ENCODE measurements around the gene ZNF606.
"Not testable (repeated sequence)": the region's sequence is repeated elsewhere in the genome, so short reads cannot be mapped to it uniquely, and the experiment has no call there.

The ZNF606 gene

GRCh38 chr19:58009666-58010301, 7.2 kb upstream of the ZNF606 start:
- DNase-seq, result peak; percentile 91

- no peak for DNase-seq
These were observed 6.7 kb upstream of the ZNF606 start for GRCh38 chr19:58009301-58009665.

- DNase-seq, result not testable (repeated sequence)
These were observed 6.3 kb upstream of the ZNF606 start for GRCh38 chr19:58008877-58009276.

GRCh38 chr19:58007285-58007684, 4.7 kb upstream of the ZNF606 start:
- no peak for DNase-seq

- DNase-seq, result no peak
These were observed 681 bp upstream of the ZNF606 start for GRCh38 chr19:58003174-58003828.

GRCh38 chr19:58001895-58002369, 688 bp downstream of the ZNF606 start:
- no peak for DNase-seq

DNA sequence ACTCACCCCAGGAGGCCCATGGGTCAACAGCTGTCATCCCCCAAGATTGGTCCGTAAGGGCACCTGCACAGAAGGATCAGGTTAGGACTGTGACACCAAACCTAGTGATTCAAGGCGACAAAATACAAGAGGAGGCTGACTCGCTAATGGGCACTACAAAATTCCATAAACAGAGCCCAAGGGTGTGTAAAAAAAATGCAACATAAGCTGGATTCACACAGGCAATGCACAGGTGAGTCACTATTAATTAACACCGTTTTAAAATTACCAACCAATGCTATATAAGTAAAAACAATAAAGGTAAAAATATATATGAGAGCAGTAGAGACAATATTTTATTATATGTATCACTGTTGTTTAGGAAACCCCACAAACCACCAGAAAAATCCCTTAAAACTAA, 1.9 kb downstream of the ZNF606 start:
- no peak for DNase-seq

DNA sequence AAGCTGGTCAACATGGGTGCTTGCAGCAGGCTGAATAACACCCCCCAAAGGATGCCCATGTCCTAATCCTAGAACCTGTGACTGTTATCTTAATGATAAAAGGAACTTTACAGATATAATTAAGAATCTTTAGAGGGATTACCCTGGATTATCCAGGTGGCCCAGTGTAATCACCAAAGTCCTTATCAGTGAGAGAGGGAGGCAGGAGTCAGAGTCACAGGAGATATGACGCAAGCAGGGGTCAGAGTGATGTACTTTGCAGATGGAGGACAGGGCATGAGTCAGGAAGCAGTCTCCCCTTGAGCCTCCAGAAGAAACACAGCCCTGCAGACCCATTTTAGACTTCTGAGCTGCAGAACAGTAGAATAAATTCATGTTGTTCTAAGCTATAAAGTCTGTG, 9.8 kb downstream of the ZNF606 start:
- no peak for DNase-seq

GRCh38 chr19:57978586-57979289, 23.9 kb downstream of the ZNF606 start:
- DNase-seq, result no peak

GRCh38 chr19:57974434-57974833, 28.2 kb downstream of the ZNF606 start, which contains the start of gene C19orf18:
Gene C19orf18 (minus strand): TSS chr19:57974534. CDS start chr19:57974432, 102 bp downstream.
- no peak for DNase-seq

DNA sequence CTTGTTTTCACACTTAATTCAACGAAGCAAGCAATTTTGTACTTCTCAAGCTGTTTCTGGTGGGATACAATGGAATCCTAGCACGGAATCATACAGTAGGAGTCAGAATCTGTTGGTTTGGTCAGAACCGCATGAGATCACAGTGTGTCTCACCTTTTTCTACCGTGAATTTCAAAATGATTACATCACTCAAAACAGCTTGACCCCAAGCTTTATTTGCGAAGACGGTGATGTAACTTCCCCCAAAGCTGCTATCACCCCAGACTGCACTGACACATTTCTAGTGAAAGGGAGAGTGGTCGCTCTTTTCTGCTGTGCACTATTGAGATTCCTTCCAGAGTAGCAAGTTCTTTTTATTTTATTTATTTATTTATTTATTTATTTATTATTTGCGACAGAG, 37.9 kb downstream of the ZNF606 start:
- DNase-seq, result no peak

- no peak for DNase-seq
These were observed 40.8 kb downstream of the ZNF606 start for GRCh38 chr19:57961785-57962184.

- no peak for DNase-seq
These were observed 47.6 kb downstream of the ZNF606 start for GRCh38 chr19:57954996-57955395.

- no peak for DNase-seq
These were observed 52.9 kb downstream of the ZNF606 start for GRCh38 chr19:57949702-57950101.

- DNase-seq, result no peak
These were observed 53.3 kb downstream of the ZNF606 start for GRCh38 chr19:57949296-57949695.

DNA sequence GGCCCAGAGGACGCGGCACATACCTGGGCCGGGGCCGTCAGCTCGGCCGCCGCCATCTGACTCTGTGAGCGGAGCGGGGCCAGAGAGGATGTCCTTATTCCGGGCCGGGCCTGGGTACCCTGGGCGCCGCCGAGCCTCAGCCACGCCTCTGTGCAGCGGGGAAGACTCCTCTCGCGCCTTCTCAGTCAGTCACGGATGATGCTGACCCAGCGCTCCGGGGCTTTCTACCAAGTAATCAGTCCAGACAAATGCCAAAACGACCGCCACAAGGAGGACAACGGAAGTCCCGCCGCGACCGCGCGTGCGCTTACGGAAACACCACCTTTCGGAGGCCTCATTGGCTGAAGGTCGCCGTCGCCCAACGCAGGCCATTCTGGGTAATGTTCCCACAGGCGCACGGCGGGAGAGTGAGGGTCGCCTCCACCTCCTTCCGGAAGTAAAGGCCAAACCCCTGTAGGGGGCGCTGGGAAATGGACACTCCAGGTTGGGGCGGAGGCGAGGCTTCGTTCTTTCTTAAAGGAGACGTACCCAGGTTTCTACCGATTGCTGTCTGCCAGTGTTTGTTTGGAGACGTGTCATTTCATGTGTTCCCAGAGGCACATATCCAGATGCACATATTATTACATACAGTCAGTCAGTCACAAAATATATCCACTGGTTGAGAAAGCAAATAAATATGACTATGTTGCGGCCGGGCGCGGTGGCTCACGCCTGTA, 55.0 kb downstream of the ZNF606 start, which contains the start of gene ZNF256:
Gene ZNF256, minus strand, starts transcription at position 288 of the 716 bp plus-strand sequence. Its CDS starts 232 bp downstream, at position 56.
- peak; percentile 100 for DNase-seq

DNA sequence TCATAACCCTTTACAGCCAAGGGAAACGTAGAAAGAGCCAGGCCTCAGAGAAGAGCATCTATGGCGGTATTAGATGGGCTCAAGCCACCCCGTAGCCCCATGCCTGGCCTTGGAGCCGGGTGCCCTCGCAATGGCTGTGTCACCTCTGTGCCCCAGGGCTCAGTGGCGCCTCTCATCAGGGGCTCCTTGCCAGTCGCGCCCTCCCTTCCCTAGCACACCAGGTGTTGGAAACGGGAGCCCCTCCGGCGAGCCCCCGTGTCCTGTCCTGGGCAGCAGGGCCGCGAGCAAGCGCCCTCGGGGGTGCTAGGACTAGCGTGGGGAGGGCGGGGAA, 55.6 kb downstream of the ZNF606 start:
- DNase-seq, result no peak

GRCh38 chr19:57946316-57946715, 56.3 kb downstream of the ZNF606 start:
- no peak for DNase-seq

GRCh38 chr19:57941593-57941992, 61.0 kb downstream of the ZNF606 start:
- no peak for DNase-seq

DNA sequence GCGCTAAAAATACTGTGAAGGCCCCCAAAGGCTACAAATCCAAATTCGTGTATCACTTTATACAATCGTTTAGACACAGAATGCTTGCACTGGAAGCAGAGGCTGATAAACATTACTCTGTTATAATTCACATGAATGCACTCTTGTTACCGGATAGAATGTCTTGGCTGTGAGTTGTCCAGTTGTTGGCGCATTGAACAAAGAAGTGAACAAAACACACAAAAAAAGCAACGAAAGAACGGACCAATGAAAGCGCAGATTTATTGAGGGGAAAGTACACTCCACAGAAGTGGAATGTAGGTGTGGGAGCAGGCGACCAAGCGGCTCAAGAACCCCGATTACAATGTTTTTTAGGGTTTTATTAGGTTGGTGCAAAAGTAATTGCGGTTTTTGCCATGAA, 66.9 kb downstream of the ZNF606 start:
- DNase-seq, result no peak

GRCh38 chr19:57934820-57935665, 67.6 kb downstream of the ZNF606 start, which contains the start of gene ZNF418:
Gene ZNF418 (minus strand): TSS chr19:57935402. CDS start chr19:57933822, 1,580 bp downstream.
- DNase-seq, result no peak

DNA sequence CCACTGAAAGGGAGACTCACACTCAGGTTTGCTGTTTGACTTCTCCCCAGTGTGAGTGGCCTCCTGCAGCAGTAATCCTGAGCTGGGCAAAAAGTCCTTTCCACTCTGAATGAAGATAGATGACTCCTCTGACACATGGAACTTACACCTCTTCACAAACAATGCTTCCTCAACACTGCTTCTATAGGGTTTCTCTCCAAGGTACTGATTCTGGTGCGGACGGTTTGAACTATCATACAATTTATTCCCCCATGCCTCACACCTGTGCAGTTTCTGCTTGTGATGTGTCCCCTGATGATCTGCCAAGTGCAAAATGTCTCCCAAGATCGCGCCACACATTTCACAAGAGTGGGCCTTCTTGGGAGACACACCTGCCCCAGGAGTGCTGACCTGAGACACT, 75.0 kb downstream of the ZNF606 start:
- DNase-seq, result no peak

Data from NCI-H2227 treated with DMSO at 0.1 percent for 48 hours (cell line).